GM21390 (cell line): Measurements from ENCODE around the gene MBNL2.

ENCODE experiments used
- ATAC-seq: cut with Tn5 transposase; IDR thresholded peaks from one replicate; pipeline ENCODE4 v1.9.1; 2021; ENCODE audit not compliant: unreplicated experiment

The MBNL2 gene

GRCh38 chr13:97267418-97268059, 45.4 kb downstream of the MBNL2 start:
- ATAC-seq, result no peak

GRCh38 chr13:97268772-97269171, 46.6 kb downstream of the MBNL2 start:
- no peak for ATAC-seq

GRCh38 chr13:97269603-97270002, 47.5 kb downstream of the MBNL2 start:
- ATAC-seq, result no peak

- ATAC-seq, result no peak
These were observed 50.4 kb downstream of the MBNL2 start for GRCh38 chr13:97272526-97272925.

GRCh38 chr13:97273341-97273831, 51.3 kb downstream of the MBNL2 start:
- ATAC-seq, result no peak

GRCh38 chr13:97274829-97275649, 52.9 kb downstream of the MBNL2 start:
- ATAC-seq, result no peak

GRCh38 chr13:97275776-97276501, 53.8 kb downstream of the MBNL2 start:
- ATAC-seq, result peak; percentile 35

GRCh38 chr13:97276862-97277269, 54.7 kb downstream of the MBNL2 start:
- ATAC-seq, result peak; percentile 28

- ATAC-seq, result no peak
These were observed 56.6 kb downstream of the MBNL2 start for GRCh38 chr13:97278435-97279411.

- ATAC-seq, result no peak
These were observed 57.8 kb downstream of the MBNL2 start for GRCh38 chr13:97279913-97280312.

- ATAC-seq, result no peak
These were observed 58.3 kb downstream of the MBNL2 start for GRCh38 chr13:97280478-97280877.

- no peak for ATAC-seq
These were observed 58.9 kb downstream of the MBNL2 start for GRCh38 chr13:97281028-97281427.

GRCh38 chr13:97282705-97283104, 60.6 kb downstream of the MBNL2 start:
- no peak for ATAC-seq

- peak; percentile 55 for ATAC-seq
These were observed 61.8 kb downstream of the MBNL2 start for GRCh38 chr13:97283888-97284287.

GRCh38 chr13:97284558-97284957, 62.4 kb downstream of the MBNL2 start:
- ATAC-seq, result no peak

- ATAC-seq, result no peak
These were observed 63.3 kb downstream of the MBNL2 start for GRCh38 chr13:97285221-97285955.

GRCh38 chr13:97286317-97287046, 64.3 kb downstream of the MBNL2 start:
- ATAC-seq, result no peak

- no peak for ATAC-seq
These were observed 64.9 kb downstream of the MBNL2 start for GRCh38 chr13:97287047-97287383.

- no peak for ATAC-seq
These were observed 66.4 kb downstream of the MBNL2 start for GRCh38 chr13:97288486-97288900.
